Testis (tissue), 3 donors: Measurements from ENCODE around the gene PIEZO2. TPM values are rescaled to one million over a fixed set of nuclear protein-coding genes. Genes with fewer than 3 reads are reported as not detected.

ENCODE experiments used
- DNase-seq: peaks from one replicate; pipeline ENCODE4 v3.0.0-alpha.2; 2019
- H3K27ac ChIP-seq, 2 donors: fragments of 200-600 bp; sonication (generic); one replicate each; pipeline ENCODE4 v1.5.1; 2019
- H3K27me3 ChIP-seq: fragments of 200-600 bp; sonication (generic); one replicate; pipeline ENCODE4 v1.5.1; 2019
- H3K36me3 ChIP-seq: fragments of 200-600 bp; sonication (generic); one replicate; pipeline ENCODE4 v1.5.1; 2017; ENCODE audit warnings: low read depth; ENCODE audit errors: missing control alignments
- H3K4me1 ChIP-seq: fragments of 200-600 bp; sonication (generic); one replicate; pipeline ENCODE4 v1.5.1; 2019
- H3K4me3 ChIP-seq, 2 donors: fragments of 200-600 bp; sonication (generic); one replicate each; pipeline ENCODE4 v1.5.1; 2017 to 2019
- H3K9me3 ChIP-seq: fragments of 200-600 bp; sonication (generic); one replicate; pipeline ENCODE4 v1.5.1; 2017
- CTCF ChIP-seq, 3 experiments: fragments of 450-650 bp in 2 of 3; fragments of 200-600 bp in 1 of 3; sonication (generic) in 1 of 3; IDR thresholded peaks; one replicate each; pipeline ENCODE4 v1.5.1; 2016 to 2019; ENCODE audit warnings: antibody characterized with exemption in 3 of 3, mild to moderate bottlenecking in 2 of 3, moderate library complexity in 1 of 3
- POLR2A ChIP-seq: fragments of 450-650 bp; IDR thresholded peaks from one replicate; pipeline ENCODE4 v1.6.1; 2017; ENCODE audit warnings: antibody characterized with exemption, mild to moderate bottlenecking, moderate library complexity
- WGBS, 2 donors: methylation state at CpG; one replicate each; pipeline ENCODE4 v1.1.5; 2018; 5-methylcytosine and 5-hydroxymethylcytosine counted together
- intact Hi-C: fragments of 100-400 bp; cut with DNase I; formaldehyde crosslinking; loops from one replicate; pipeline ENCODE4 v1.15.1; 2023; ENCODE audit warnings: low total_unique reads
- polyA plus RNA-seq: library from polyadenylated mRNA; stranded (reverse); fragments of 350-450 nt; fragmentation: Illumina TruSeq; extraction: RNeasy Lipid Tissue Mini Kit (QIAGEN cat#74804); gene quantifications from one replicate; pipeline ENCODE4 v1.2.3, GENCODE V29; 2014; ENCODE audit warnings: low read depth, low replicate concordance; ENCODE audit not compliant: insufficient read depth
- total RNA-seq, 2 donors: library from RNA; depleted of rRNA; stranded (reverse); fragments of >200 nt; gene quantifications; one replicate each; pipeline ENCODE4 v1.2.3, GENCODE V29; 2016

The PIEZO2 gene
- total and polyA plus RNA-seq, 3 donors from 2014 or later, result 2.3 to 3.5 (median 3.0) TPM

DNA sequence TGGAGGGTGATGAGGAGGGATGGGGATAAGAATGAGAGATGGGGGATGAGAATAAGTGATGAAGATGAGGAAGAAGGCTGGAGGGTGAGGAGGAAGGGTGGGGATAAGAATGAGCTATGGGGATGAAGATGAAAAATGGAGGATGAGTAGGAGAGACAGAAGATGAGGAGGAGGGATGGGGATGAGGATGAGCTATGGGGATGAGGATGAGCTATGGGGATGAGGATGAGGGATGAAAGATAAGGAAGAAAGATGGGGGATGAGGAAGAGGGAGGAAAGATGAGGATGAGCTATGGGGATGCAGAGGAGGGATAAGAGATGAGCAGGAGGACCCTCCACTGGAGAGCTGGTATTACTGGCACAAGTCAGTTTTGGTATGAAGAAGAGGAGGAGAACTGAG lies 392.0 kb downstream of the PIEZO2 start:
- no peak for DNase-seq
- Histone ChIP-seq H3K4me3 (no peak overlapping the region), H3K9me3 (no peaks in the 10 kb centered on the region), H3K27me3 (no peaks in the 10 kb centered on the region), H3K4me1 (no peaks in the 10 kb centered on the region), H3K36me3 (no peaks in the 10 kb centered on the region), H3K27ac (no peak overlapping the region)
- intact Hi-C loops, result no loop called here
- TF ChIP-seq POLR2A, result no peak
- no peak for TF ChIP-seq CTCF (IDR thresholded peaks at IDR 0.05)

- Histone ChIP-seq H3K27ac (no peak overlapping the region), H3K4me3 (no peak overlapping the region), H3K27me3 (no peaks in the 10 kb centered on the region), H3K36me3 (no peaks in the 10 kb centered on the region), H3K4me1 (peaks cover 5% of the 10 kb centered on the region), H3K9me3 (no peaks in the 10 kb centered on the region)
- TF ChIP-seq POLR2A (no peak), CTCF (IDR thresholded peaks at IDR 0.05) (no peak)
- WGBS, 2 donors, result 79 to 96% methylated on average over 1 of the region's 1 CpG
- intact Hi-C loops, result no loop called here
- DNase-seq, result no peak
Observed at GRCh38 chr18:10755855-10756254, 393.5 kb downstream of the PIEZO2 start.

- DNase-seq, result no peak
- Histone ChIP-seq H3K4me3 (no peak overlapping the region), H3K9me3 (no peaks in the 10 kb centered on the region), H3K36me3 (no peaks in the 10 kb centered on the region), H3K27ac (no peak overlapping the region), H3K4me1 (peaks cover 5% of the 10 kb centered on the region), H3K27me3 (no peaks in the 10 kb centered on the region)
- TF ChIP-seq POLR2A, result no peak
- TF ChIP-seq CTCF (IDR thresholded peaks at IDR 0.05), result no peak
- intact Hi-C loops, result no loop called here
- 88 to 92% methylated on average over 4 of the region's 4 CpGs for WGBS, 2 donors
Observed at GRCh38 chr18:10754128-10754527, 395.2 kb downstream of the PIEZO2 start.

DNA sequence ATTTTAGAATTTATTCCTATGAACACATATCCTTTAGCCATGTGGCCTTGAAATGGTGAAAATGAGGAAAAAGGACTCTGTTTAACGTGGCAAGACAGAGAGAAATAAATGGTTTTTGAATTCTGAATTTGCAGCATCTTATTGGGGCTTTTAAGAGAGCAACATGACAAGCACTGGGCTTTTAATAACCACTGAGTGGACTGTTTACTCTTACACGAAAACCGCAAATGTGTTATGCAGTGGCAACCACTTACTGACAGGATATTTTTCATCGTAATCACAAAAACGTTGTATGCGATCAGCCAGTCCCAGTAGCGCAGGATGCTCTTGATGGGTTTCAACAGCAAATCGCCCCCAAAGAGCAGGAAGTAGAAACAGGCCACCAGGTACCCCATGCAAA lies 397.0 kb downstream of the PIEZO2 start:
- H3K4me3 ChIP-seq, result no peak overlapping the region
- no peak for TF ChIP-seq CTCF (IDR thresholded peaks at IDR 0.05)
- TF ChIP-seq POLR2A, result no peak
- intact Hi-C loops, result no loop called here
- no peaks in the 10 kb centered on the region for H3K9me3 ChIP-seq
- no peak overlapping the region for H3K27ac ChIP-seq
- DNase-seq, result no peak
- WGBS, 2 donors, result 65 to 66% methylated on average over 8 of the region's 8 CpGs
- H3K27me3 ChIP-seq, result no peaks in the 10 kb centered on the region
- H3K36me3 ChIP-seq, result no peaks in the 10 kb centered on the region
- H3K4me1 ChIP-seq, result peaks cover 5% of the 10 kb centered on the region

DNA sequence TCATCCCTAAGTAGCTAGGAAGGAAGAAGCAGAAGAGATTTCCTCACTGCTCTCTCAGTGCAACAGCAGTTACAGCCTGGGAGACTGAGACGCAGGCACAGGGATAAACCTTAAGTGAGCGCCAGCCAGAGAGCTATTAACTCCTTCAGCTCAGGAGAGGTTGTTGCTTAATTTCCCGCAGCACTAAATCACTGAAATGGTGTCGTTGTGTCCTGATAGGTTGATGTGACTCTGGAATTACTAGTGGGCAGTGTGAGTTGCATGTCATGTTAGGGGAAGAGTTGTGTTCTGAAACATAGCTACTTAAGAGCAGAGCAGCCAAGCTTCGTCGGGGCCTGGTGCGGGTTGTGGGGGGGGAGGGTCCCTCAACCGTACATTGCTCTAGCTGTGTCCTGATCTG lies 397.7 kb downstream of the PIEZO2 start:
- Histone ChIP-seq H3K4me3 (no peak overlapping the region), H3K36me3 (no peaks in the 10 kb centered on the region), H3K4me1 (peaks cover 5% of the 10 kb centered on the region), H3K27ac (no peak overlapping the region), H3K9me3 (no peaks in the 10 kb centered on the region), H3K27me3 (no peaks in the 10 kb centered on the region)
- intact Hi-C loops, result no loop called here
- DNase-seq, result no peak
- 44 to 45% methylated on average over 8 of the region's 8 CpGs for WGBS, 2 donors
- TF ChIP-seq CTCF (IDR thresholded peaks at IDR 0.05) (no peak), POLR2A (no peak)
